ENCODE data around the gene CIRBP. TPM values are rescaled to one million over a fixed set of nuclear protein-coding genes. Genes with fewer than 3 reads are reported as not detected.
A peak's percentile ranks its signal among the peaks of the same experiment; 100 is the strongest.

CIRBP gene
- total and polyA plus RNA-seq, 2 of the 13 experiments (the other 11 are each of a cell fraction or from before 2014, with no cell fraction given): 133 to 140 TPM

DNA sequence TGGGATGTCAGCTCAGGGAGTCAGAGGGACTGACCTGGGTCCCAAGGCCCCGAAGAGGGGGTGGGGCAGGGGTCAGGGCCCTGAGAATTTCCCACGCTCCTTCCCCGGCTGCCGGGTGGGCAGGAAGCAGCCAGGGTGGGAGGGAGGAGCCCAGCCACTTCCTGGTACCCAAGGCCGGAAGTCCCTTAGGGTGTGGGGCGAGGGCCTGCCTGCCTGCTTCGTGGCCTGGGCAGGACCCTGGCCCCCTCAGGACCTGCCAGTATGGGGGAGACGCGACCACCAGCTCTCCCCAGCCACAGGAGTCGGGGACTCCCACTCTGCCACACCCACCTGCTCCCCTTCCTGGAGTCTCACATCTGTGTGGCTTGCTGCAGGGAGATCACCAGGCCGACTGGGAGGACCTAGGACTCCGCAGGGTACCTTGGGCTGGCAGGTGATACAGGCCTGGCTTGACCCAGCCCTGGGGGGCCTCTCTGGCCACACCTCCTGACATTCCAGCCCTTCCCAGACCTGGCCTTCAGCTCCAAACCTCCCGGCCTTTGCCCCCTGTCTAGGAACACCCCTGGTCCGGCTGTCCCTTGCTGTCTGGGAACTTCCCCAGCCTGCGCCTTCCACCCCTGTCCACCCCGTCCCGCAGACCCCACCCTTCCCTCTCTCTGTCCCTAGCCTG lies 9.8 kb upstream of the CIRBP start (continued):
- TF ChIP-seq SP4 (CRISPR knock-in tag; IDR thresholded peaks at IDR 0.05) (peak; percentile 83), ZNF562 (CRISPR knock-in tag; IDR thresholded peaks at IDR 0.05; ENCODE audit: borderline replicate concordance) (no peak), ZNF256 (CRISPR knock-in tag; conservative IDR thresholded peaks at IDR 0.05) (0 out of 2 replicates have a peak, but pooled peaks have one; percentile 47), ZNF652 (CRISPR knock-in tag; IDR thresholded peaks at IDR 0.05; ENCODE audit: borderline replicate concordance, low read depth) (peak; percentile 49; the same call in 1 of the 2 replicates), ZNF605 (CRISPR knock-in tag; IDR thresholded peaks at IDR 0.05) (peak; percentile 75), ATRX (CRISPR knock-in tag; IDR thresholded peaks at IDR 0.05; ENCODE audit: borderline replicate concordance) (no peak), MXD4 (CRISPR knock-in tag; IDR thresholded peaks at IDR 0.05) (peak; percentile 75; the same call in 1 of the 2 replicates), ZFY (CRISPR knock-in tag; IDR thresholded peaks at IDR 0.05) (peak; percentile 81), ZNF703 (CRISPR knock-in tag; IDR thresholded peaks at IDR 0.05; ENCODE audit: borderline replicate concordance) (0 out of 2 replicates have a peak, but pooled peaks have one; percentile 38), PLSCR1 (CRISPR knock-in tag; IDR thresholded peaks at IDR 0.05; ENCODE audit: borderline replicate concordance) (no peak), BRD4 (CRISPR knock-in tag; IDR thresholded peaks at IDR 0.05) (no peak), ZBTB49 (CRISPR knock-in tag; IDR thresholded peaks at IDR 0.05; ENCODE audit: borderline replicate concordance) (no peak), SIX4 (CRISPR knock-in tag; IDR thresholded peaks at IDR 0.05) (no peak; the same call in none of the 2 replicates), SYNCRIP (IDR thresholded peaks at IDR 0.05; ENCODE audit: insufficient read depth, low read depth, low read length) (no peak), TBL1XR1 (IDR thresholded peaks at IDR 0.05; ENCODE audit: borderline replicate concordance, low read length, partially characterized antibody) (peak; percentile 13), ZNF546 (CRISPR knock-in tag; conservative IDR thresholded peaks at IDR 0.05) (no peak), ZNF460 (CRISPR knock-in tag; IDR thresholded peaks at IDR 0.05; ENCODE audit: borderline replicate concordance) (peak; percentile 31; the same call in 1 of the 2 replicates), PRMT3 (CRISPR knock-in tag; IDR thresholded peaks at IDR 0.05; ENCODE audit: borderline replicate concordance, low read depth) (no peak), SP140L (CRISPR knock-in tag; IDR thresholded peaks at IDR 0.05; ENCODE audit: borderline replicate concordance) (no peak), ZNF777 (CRISPR knock-in tag; IDR thresholded peaks at IDR 0.05) (0 out of 2 replicates have a peak, but pooled peaks have one; percentile 30), MAFK (conservative IDR thresholded peaks at IDR 0.05 in 1 of 2, IDR thresholded peaks at IDR 0.05 in 1 of 2; ENCODE audit: low read length in 2 of 2) (no peak), MED1 (CRISPR knock-in tag; IDR thresholded peaks at IDR 0.05) (peak; percentile 90), SRSF1 (optimal IDR thresholded peaks at IDR 0.05; ENCODE audit: low read depth, low read length) (peak; percentile 92), ZNF121 (CRISPR knock-in tag; IDR thresholded peaks at IDR 0.05) (no peak)
- TF ChIP-seq, protein P1, sequence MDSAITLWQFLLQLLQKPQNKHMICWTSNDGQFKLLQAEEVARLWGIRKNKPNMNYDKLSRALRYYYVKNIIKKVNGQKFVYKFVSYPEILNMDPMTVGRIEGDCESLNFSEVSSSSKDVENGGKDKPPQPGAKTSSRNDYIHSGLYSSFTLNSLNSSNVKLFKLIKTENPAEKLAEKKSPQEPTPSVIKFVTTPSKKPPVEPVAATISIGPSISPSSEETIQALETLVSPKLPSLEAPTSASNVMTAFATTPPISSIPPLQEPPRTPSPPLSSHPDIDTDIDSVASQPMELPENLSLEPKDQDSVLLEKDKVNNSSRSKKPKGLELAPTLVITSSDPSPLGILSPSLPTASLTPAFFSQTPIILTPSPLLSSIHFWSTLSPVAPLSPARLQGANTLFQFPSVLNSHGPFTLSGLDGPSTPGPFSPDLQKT (CRISPR knock-in tag; IDR thresholded peaks at IDR 0.05; ENCODE audit: borderline replicate concordance): no peak

All from HepG2 (cell line).